Neural progenitor cell (in vitro differentiated cells): ENCODE measurements around the gene EPHA4.

Source experiments
- EZH2 ChIP-seq: fragments of 200-600 bp; sonication (generic); IDR thresholded peaks from 2 replicates; pipeline ENCODE4 v1.6.1; 2017; ENCODE audit warnings: antibody characterized with exemption, mild to moderate bottlenecking, moderate library complexity
- TF ChIP-seq, protein P1 (sequence below): fragments of 200-600 bp; sonication (generic); IDR thresholded peaks from 2 replicates; pipeline ENCODE4 v1.5.1; 2017; ENCODE audit warnings: antibody characterized with exemption, mild to moderate bottlenecking

- TF ChIP-seq, protein P1, sequence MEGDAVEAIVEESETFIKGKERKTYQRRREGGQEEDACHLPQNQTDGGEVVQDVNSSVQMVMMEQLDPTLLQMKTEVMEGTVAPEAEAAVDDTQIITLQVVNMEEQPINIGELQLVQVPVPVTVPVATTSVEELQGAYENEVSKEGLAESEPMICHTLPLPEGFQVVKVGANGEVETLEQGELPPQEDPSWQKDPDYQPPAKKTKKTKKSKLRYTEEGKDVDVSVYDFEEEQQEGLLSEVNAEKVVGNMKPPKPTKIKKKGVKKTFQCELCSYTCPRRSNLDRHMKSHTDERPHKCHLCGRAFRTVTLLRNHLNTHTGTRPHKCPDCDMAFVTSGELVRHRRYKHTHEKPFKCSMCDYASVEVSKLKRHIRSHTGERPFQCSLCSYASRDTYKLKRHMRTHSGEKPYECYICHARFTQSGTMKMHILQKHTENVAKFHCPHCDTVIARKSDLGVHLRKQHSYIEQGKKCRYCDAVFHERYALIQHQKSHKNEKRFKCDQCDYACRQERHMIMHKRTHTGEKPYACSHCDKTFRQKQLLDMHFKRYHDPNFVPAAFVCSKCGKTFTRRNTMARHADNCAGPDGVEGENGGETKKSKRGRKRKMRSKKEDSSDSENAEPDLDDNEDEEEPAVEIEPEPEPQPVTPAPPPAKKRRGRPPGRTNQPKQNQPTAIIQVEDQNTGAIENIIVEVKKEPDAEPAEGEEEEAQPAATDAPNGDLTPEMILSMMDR = no peak
- TF ChIP-seq EZH2 = no peak
These were observed 79.5 kb downstream of the EPHA4 start for GRCh38 chr2:221492636-221493035.
